HG03196 (cell line): ENCODE data around the gene GABARAPL1.
"Not testable (repeated sequence)": the region's sequence is repeated elsewhere in the genome, so short reads cannot be mapped to it uniquely, and the experiment has no call there.

Source experiments
- ATAC-seq: cut with Tn5 transposase; IDR thresholded peaks from one replicate; pipeline ENCODE4 v1.9.1; 2021; ENCODE audit not compliant: unreplicated experiment

GABARAPL1 gene

GRCh38 chr12:10212739-10213131 is at the start of gene GABARAPL1:
GABARAPL1 (plus strand) TSS chr12:10212877; CDS start chr12:10213130, 253 bp downstream.
- ATAC-seq: peak; percentile 78

GRCh38 chr12:10163084-10163483 is 49.6 kb upstream of the GABARAPL1 start:
- no peak for ATAC-seq

- ATAC-seq: no peak
Observed at GRCh38 chr12:10165421-10165820, 47.3 kb upstream of the GABARAPL1 start.

GRCh38 chr12:10167599-10167998 is 45.1 kb upstream of the GABARAPL1 start:
- ATAC-seq: no peak

GRCh38 chr12:10169104-10169503 is 43.6 kb upstream of the GABARAPL1 start:
- ATAC-seq: no peak

DNA sequence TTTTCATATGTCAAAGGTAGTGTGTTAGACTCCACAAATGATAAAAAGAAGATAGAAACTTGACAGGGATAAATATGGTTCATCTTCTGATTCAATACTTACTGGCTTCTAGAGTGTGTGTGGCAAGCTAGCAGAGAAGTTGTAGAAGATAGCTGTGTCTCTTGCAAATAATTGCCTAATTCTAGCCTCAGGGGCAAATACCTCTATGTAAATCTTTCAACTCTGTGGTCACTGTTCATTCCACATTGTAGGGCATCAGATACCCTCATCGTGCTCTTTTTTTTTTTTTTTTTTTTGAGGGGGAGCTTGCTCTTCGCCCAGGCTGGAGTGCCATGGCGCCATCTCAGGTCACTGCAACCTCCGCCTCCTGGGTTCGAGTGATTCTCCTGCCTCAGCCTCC is 42.5 kb upstream of the GABARAPL1 start:
- no peak for ATAC-seq

DNA sequence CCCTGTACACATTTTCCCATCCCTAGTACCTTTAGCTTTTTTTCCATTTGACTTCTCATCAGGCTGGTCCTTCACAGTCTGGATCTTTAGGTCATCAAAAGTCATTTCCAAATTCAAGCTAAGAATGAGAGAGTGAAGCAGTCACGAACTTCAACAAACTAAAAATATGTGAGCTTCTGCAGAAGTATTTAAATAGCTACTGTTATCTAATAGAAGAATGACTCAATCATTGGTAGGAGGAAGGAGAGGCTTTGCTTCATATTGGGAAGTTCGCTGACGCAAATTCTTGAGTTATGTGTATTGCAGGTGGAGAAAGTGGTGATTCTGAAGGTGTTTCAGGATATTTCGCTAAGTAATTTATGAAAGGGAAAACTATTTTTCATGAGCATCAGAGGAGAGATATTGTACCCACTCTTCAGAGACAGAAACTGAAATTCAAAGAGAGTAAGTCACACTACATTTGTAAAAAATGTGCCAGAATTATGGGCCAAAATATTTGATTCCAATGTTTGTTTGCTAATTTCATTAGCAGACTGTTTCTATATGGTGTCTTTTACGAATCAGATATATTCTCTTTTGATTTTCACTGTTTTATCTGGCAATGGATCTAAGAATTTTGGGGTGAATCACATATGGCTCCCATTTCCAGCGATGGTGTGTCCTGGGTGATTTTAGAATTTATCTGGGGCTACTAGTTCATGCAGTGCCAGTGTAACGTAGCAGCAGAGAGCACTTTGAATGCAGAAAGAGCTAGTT is 40.5 kb upstream of the GABARAPL1 start, which contains the start of gene OLR1:
Gene OLR1 (minus strand): TSS at position 160 of the 756 bp plus-strand sequence. CDS start 55 bp downstream, at position 105.
- ATAC-seq: no peak

DNA sequence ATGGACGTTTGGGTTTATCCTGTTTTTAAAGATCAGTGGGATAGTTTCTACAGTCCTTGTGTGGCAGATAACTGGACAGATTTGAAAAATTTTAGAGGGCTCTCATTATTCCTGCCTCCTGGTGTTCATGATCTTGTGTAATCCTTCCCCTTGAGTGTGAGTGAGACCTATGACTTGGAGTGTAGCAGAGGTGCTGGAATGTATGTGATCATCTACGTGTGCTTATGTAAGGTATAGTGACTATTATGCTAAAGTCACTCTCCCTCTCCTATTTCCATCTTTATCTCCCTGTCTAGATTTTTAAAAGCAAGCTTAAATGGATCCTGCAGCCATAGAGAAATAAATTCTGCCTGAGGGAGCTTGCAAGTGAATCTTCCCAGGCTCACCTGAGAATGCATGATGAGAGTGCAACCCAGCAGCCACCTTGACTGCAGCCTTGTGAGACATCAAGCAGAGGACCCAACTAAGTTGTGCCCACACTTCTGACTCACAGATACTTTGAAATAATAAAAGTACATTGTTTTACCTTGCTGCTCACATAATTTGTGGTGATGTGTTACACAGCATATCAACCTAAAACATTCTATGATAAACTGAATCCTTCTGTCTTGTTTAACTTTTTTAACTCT is 37.6 kb upstream of the GABARAPL1 start:
- ATAC-seq: no peak

GRCh38 chr12:10175846-10176636 is 36.6 kb upstream of the GABARAPL1 start:
- ATAC-seq: no peak

DNA sequence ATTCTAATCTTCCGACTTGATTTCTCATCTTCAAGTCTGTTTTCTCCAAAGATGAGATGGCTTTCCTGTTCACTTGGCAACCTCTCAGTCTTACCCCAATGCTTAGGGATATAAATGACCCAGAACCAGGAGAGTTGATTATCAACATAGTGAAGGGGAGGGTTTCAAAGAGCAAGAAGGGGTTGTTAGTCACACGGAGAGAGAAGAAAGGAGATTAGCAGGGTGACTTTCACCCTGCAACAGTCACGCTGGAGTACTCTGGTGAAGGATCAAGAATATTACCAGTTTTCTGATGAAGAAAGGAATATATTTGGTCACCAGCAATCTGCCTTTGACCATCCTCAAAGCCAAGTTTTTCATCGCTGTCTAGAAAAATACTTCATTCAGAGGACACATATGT is 33.9 kb upstream of the GABARAPL1 start, which contains the start of gene TMEM52B:
Gene TMEM52B (plus strand): TSS at position 212 of the 400 bp plus-strand sequence. CDS start 543 bp downstream, outside the sequence.
- no peak for ATAC-seq

DNA sequence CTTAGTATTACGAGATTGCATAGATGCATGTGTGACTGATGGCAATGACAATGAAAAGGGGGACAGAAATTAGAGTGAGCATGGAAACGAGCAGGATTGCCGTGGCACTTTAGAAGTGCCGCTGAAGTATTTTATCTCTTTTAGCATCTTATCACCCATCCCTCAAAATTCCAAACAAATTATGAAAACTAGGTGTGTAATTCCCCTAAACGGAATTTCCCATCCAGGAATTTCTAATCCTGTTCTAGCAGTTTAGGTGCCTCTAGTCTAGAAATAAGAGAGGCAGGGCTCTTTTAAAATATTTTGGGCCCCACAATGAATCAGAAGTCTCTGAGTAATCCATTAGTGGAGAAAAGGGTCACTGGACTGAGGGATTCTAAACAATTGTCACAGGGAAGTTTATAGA is 32.9 kb upstream of the GABARAPL1 start:
- no peak for ATAC-seq

- no peak for ATAC-seq
Observed at GRCh38 chr12:10182354-10183049, 30.2 kb upstream of the GABARAPL1 start.

DNA sequence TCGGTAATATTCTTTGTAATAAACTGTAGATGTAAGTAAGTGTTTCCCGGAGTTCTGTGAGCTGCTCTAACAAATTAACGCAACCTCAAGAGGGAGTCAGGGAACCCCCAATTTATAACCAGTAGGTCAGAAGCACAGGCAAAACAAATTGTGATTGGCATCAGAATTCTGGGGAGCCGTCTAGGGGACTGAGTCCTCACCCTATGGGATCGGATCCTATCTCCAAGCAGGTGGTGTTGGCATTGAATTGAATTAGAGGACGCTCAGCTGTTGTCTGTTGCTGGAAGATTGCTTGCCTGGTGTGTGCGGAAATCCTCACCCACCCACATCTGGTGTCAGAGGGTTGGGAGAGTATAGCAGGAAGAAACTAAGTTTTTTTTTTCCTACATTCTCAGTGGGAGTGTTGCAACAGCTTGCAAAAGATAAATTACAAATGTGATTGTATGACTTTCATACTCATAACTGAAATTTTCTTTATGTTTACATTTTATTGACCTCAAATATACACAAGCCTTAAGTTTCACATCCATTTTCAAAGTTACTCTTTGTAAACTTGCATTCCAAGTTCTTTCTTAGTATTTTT is 28.3 kb upstream of the GABARAPL1 start:
- ATAC-seq: no peak

GRCh38 chr12:10186299-10186698 is 26.4 kb upstream of the GABARAPL1 start:
- no peak for ATAC-seq

- ATAC-seq: not testable (repeated sequence)
Observed at GRCh38 chr12:10186958-10187357, 25.7 kb upstream of the GABARAPL1 start.

DNA sequence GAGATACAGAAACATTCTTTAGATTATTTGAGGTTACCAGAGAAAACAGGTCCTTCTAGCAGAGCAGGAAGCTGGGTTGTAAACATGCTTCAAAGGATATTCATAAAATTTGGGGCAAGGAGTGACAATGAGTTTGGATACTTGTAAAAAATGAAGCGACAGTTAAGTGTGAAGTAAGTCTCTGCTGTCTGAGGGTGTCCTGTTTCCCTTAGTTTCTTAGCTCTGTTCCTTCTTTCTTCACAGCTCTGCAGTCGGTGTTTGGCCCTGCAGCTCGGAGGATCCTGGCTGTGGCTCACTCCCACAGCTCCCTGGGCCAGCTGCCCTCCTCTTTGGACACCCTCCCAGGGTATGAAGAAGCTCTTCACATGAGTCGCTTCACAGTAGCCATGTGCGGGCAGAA is 23.0 kb upstream of the GABARAPL1 start:
- ATAC-seq: no peak

GRCh38 chr12:10190558-10191388 is 21.9 kb upstream of the GABARAPL1 start:
- peak; percentile 77 for ATAC-seq

DNA sequence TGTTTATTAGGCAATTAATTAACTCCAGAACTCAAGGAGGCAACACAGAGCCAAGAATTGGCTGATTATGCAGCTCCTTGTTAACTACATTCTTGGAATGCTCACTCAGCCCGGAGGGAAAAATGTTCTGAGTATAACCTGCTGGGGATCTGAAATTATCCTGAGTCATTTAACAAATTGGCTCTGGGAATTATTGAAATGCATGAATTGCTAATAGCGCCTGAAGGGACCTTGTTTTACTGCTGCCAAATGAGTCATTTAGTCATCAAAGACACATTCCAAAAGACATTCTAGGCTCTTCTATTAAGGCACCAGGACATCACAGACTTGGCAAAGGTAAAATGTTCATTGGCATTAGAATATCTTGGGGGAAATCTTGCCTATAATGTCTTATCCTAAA is 20.8 kb upstream of the GABARAPL1 start:
- no peak for ATAC-seq

GRCh38 chr12:10194160-10194670 is 18.5 kb upstream of the GABARAPL1 start:
- no peak for ATAC-seq
